D721Med (cell line): ENCODE measurements around the gene TWNK.

ENCODE experiments used
- DNase-seq: peaks from one replicate; pipeline ENCODE4 v3.0.0; 2011; ENCODE audit warnings: low spot score; ENCODE audit not compliant: insufficient read length
- FAIRE-seq: peaks from 2 replicates; lab custom pipeline; 2011; peaks lifted over from hg19 to GRCh38; lab: Jason Lieb, UNC
- TF ChIP-seq, protein P1 (sequence below): IDR thresholded peaks from 2 replicates; pipeline ENCODE4 v1.5.1; 2012; ENCODE audit warnings: mild to moderate bottlenecking, control low read depth; ENCODE audit not compliant: insufficient read depth; ENCODE audit errors: missing control alignments

TWNK gene

DNA sequence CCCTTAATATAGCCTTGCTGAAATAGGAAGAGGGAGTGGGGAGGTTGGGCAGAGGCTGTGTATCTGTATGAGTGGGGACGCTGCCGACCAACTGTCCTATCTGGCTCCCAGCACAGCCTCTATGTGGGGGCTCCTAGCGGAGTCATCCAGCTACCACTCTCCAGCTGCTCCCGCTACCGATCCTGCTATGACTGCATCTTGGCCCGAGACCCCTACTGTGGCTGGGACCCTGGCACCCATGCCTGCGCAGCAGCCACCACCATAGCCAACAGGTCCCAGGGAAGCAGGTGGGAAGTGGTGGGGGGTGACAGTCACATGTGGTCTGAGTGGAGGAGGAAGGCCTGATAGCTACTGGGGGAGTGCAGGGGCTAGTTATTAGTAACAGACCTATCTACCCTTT, 6.6 kb upstream of the TWNK start:
- no peak for FAIRE-seq
- TF ChIP-seq, protein P1, sequence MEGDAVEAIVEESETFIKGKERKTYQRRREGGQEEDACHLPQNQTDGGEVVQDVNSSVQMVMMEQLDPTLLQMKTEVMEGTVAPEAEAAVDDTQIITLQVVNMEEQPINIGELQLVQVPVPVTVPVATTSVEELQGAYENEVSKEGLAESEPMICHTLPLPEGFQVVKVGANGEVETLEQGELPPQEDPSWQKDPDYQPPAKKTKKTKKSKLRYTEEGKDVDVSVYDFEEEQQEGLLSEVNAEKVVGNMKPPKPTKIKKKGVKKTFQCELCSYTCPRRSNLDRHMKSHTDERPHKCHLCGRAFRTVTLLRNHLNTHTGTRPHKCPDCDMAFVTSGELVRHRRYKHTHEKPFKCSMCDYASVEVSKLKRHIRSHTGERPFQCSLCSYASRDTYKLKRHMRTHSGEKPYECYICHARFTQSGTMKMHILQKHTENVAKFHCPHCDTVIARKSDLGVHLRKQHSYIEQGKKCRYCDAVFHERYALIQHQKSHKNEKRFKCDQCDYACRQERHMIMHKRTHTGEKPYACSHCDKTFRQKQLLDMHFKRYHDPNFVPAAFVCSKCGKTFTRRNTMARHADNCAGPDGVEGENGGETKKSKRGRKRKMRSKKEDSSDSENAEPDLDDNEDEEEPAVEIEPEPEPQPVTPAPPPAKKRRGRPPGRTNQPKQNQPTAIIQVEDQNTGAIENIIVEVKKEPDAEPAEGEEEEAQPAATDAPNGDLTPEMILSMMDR: no peak
- no peak for DNase-seq

DNA sequence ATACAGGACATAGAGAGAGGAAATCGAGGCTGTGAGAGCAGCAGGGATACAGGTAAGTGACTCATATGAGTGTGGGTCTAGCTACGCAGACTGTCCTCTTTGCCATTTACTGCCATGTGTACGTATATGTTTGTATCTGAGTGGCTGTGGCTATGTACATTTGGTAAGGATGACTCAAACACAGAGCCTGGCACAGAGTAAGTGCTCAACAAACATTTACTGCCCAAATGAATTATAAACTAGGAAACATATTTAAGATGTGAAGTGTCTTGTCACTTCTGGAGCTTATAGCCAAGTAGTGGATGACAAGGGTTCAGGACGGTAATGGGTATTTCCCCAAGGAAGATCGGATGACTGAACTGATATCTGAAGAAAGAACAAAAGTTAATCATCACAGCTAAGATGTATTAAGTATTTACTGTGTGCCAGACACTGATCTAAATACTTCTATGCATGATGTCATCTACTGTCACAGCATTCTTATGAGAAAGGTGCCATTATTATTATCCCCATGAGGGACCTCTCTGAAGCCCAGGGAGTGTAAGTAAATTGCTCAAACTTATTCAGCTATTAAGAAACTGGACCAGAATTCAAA, 6.1 kb upstream of the TWNK start:
- no peak for DNase-seq
- FAIRE-seq: no peak
- TF ChIP-seq, protein P1: no peak

DNA sequence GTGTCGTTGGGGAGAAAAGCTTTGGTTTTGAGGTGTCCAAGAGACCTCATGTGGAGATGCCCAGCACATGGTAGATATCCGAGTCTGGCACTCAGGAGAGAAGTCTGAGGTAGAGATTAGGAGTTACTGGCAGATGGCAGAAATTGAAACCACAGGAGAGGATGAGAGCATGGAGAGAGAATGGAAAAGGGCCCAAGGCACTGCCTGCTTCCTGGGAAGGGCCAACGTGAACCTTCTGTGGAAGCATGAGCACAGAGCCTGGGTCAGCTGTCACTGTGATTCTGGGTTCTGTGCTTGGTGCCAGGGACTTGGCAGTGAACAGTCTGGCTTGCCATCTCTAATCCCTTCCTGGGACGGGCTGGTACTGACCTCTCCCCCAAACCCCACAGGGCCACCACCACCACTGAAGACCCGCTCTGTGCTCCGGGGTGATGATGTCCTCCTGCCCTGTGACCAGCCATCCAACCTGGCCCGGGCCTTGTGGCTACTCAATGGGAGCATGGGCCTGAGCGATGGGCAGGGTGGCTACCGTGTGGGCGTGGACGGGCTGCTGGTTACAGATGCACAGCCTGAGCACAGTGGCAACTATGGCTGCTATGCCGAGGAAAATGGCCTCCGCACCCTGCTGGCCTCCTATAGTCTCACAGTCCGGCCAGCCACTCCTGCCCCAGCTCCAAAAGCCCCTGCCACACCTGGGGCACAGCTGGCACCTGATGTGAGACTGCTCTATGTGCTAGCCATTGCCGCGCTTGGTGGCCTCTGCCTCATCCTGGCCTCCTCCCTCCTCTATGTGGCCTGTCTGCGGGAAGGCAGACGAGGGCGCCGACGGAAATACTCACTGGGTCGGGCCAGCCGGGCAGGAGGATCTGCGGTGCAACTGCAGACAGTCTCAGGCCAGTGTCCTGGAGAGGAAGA, 4.2 kb upstream of the TWNK start:
- TF ChIP-seq, protein P1: no peak
- no peak for FAIRE-seq
- DNase-seq: no peak

DNA sequence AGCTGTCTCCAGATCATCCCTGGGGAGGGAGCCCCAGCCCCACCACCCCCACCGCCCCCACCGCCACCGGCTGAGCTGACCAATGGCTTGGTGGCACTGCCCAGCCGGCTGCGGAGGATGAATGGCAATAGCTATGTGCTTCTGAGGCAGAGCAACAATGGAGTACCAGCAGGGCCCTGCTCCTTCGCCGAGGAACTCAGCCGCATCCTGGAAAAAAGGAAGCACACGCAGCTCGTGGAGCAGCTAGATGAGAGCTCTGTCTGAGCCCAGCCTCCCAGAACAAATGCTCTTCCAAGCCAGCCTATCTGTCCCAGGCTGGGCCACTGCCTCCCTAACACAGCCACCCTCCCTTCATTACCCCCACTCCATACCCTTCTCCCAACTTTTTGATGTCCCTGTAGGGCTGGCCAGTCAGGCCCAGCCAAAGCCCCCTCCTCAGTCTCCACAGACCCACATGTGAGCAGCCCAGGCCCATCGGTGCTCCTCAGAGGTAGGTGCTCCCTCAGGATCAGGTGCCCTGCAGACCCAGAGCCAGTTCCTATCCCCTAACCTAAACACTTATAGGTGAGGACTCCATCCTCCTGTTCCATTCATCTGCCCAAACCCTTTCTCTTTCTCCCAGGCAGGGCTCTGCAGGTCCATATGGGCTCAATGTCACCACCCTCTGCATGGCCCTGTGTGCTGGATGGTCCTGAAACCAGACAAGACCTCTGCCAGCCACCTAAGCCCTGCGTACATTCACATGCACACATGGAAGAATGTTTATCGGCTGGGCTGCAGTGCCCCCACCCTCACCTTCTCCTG, 3.3 kb upstream of the TWNK start:
- DNase-seq: no peak
- FAIRE-seq: no peak
- TF ChIP-seq, protein P1: no peak

DNA sequence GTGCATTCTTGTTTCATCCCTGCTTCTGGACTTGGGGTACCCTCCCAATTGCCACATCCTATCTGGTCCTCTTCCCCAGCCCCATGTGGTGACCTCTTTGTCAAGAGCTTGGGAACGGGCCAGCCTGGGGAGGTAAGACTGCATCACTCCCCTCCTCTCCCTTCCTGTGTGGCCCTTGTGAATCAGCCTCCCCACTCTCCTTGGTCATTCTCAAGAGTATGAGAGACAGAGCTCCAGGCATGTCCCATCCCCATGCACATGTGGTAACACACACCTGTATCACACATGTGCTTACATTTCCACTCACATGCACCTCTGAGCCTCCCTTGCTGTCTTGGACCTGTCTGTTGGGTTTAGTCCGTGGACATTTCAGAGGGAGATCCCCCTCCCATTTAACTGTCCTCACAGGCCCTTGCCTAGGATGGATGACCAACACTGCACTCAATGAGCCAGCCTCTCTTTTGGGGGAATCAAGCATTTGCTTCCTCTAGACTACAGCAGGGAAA, 2.6 kb upstream of the TWNK start:
- TF ChIP-seq, protein P1: no peak
- no peak for FAIRE-seq
- no peak for DNase-seq

DNA sequence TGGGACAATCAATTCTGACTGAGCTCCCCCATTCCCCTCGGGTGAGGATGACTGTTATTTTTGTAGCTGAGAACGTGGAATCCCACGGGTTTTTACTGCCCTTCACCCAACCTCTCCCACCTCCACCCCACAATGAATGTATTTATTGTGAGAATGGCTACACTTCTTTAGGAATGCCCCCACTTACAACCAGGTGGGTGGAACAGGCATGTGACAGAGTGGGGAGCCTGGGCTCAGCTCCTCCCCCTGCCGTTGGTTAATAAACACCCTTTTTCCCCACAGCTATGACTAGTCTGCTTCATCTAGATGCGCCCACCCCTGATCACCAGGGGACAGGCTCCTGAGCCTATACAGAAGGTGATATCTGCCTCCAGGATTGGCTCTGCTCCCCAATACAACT, 2.0 kb upstream of the TWNK start:
- DNase-seq (no peak), FAIRE-seq (no peak)
- TF ChIP-seq, protein P1: no peak
